ENCODE measurements around the gene C19orf44.
"Not testable (repeated sequence)": the region's sequence is repeated elsewhere in the genome, so short reads cannot be mapped to it uniquely, and the experiment has no call there.

Gene C19orf44

GRCh38 chr19:16508546-16508945, 12.4 kb downstream of the C19orf44 start:
- no peak for TF ChIP-seq CTCF (IDR thresholded peaks at IDR 0.05; ENCODE audit: low read depth, low read length)
- H3K4me3 ChIP-seq (replicated peaks in 1 of 2; ENCODE audit: low read depth in 2 of 2, low read length in 2 of 2), result no peak overlapping the region
- no peak for DNase-seq (ENCODE audit: low read depth in 2 of 2)

GRCh38 chr19:16509141-16510061, 13.2 kb downstream of the C19orf44 start:
- no peak for TF ChIP-seq CTCF (IDR thresholded peaks at IDR 0.05; ENCODE audit: low read depth, low read length)
- H3K4me3 ChIP-seq (replicated peaks in 1 of 2; ENCODE audit: low read depth in 2 of 2, low read length in 2 of 2), result no peak overlapping the region
- DNase-seq (ENCODE audit: low read depth in 2 of 2), result peak in 1 of 2 donors; percentile 60

- not testable (repeated sequence) for DNase-seq (ENCODE audit: low read depth in 2 of 2); H3K4me3 ChIP-seq (replicated peaks in 1 of 2; ENCODE audit: low read depth in 2 of 2, low read length in 2 of 2)
Observed at GRCh38 chr19:16512611-16513010, 16.4 kb downstream of the C19orf44 start.

GRCh38 chr19:16514383-16515019, 18.3 kb downstream of the C19orf44 start:
- TF ChIP-seq CTCF (IDR thresholded peaks at IDR 0.05; ENCODE audit: low read depth, low read length), result no peak
- H3K4me3 ChIP-seq (replicated peaks in 1 of 2; ENCODE audit: low read depth in 2 of 2, low read length in 2 of 2), result no peak overlapping the region
- no peak for DNase-seq (ENCODE audit: low read depth in 2 of 2)

GRCh38 chr19:16516381-16516780, 20.2 kb downstream of the C19orf44 start:
- DNase-seq (ENCODE audit: low read depth in 2 of 2), result no peak
- TF ChIP-seq CTCF (IDR thresholded peaks at IDR 0.05; ENCODE audit: low read depth, low read length), result no peak

GRCh38 chr19:16516923-16517610, 20.9 kb downstream of the C19orf44 start:
- no peak for TF ChIP-seq CTCF (IDR thresholded peaks at IDR 0.05; ENCODE audit: low read depth, low read length)
- no peak overlapping the region for H3K4me3 ChIP-seq (replicated peaks in 1 of 2; ENCODE audit: low read depth in 2 of 2, low read length in 2 of 2)
- DNase-seq (ENCODE audit: low read depth in 2 of 2), result no peak

More at GRCh38 chr19:16516381-16516780, 20.2 kb downstream of the C19orf44 start:
- no peak overlapping the region for H3K4me3 ChIP-seq (replicated peaks in 1 of 2; ENCODE audit: low read depth in 2 of 2, low read length in 2 of 2)

GRCh38 chr19:16518061-16518460, 21.9 kb downstream of the C19orf44 start:
- H3K4me3 ChIP-seq (replicated peaks in 1 of 2; ENCODE audit: low read depth in 2 of 2, low read length in 2 of 2), result no peak overlapping the region
- no peak for TF ChIP-seq CTCF (IDR thresholded peaks at IDR 0.05; ENCODE audit: low read depth, low read length)
- no peak for DNase-seq (ENCODE audit: low read depth in 2 of 2)

Data from cardiac fibroblast (primary cell).